GM21825 (cell line): ENCODE data around the gene INHBE.
"Not testable (repeated sequence)": the region's sequence is repeated elsewhere in the genome, so short reads cannot be mapped to it uniquely, and the experiment has no call there.

Experiments
- ATAC-seq: cut with Tn5 transposase; IDR thresholded peaks from one replicate; pipeline ENCODE4 v1.9.1; 2021; ENCODE audit warnings: mild to moderate bottlenecking, moderate library complexity; ENCODE audit not compliant: unreplicated experiment

Gene INHBE

GRCh38 chr12:57475271-57476161, 20.4 kb downstream of the INHBE start:
- no peak for ATAC-seq

- peak; percentile 31 for ATAC-seq
Measured at GRCh38 chr12:57476162-57476992, 21.3 kb downstream of the INHBE start.

- ATAC-seq: no peak
Measured at GRCh38 chr12:57476993-57477709, 22.0 kb downstream of the INHBE start.

GRCh38 chr12:57477710-57478681, 22.9 kb downstream of the INHBE start:
- peak; percentile 33 for ATAC-seq

GRCh38 chr12:57479043-57479375, 23.9 kb downstream of the INHBE start:
- no peak for ATAC-seq

GRCh38 chr12:57479376-57480115, 24.4 kb downstream of the INHBE start, which contains the start of gene ARHGAP9:
Gene ARHGAP9 (minus strand): TSS chr12:57479866. CDS start chr12:57479406, 460 bp downstream.
- no peak for ATAC-seq

DNA sequence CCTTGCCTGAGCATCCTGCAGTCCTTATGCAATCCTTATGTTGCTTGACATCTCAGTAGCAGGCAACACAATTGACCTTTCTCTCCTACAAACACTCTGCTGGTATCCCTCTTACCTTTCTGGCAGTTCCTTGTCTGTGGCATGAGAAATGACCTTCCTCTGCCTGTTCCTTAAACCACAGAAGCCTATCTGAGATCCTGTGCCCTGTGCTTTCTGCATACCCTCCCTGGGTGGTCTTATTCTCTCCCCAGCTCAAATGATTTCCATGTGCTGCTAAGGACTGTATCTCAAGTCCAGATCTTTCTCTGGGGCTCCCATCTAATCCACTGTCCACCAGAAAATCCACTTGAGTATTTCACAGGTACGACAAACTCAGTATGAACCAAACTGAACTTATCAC, 26.6 kb downstream of the INHBE start:
- no peak for ATAC-seq

- no peak for ATAC-seq
Measured at GRCh38 chr12:57483466-57483865, 28.4 kb downstream of the INHBE start.

DNA sequence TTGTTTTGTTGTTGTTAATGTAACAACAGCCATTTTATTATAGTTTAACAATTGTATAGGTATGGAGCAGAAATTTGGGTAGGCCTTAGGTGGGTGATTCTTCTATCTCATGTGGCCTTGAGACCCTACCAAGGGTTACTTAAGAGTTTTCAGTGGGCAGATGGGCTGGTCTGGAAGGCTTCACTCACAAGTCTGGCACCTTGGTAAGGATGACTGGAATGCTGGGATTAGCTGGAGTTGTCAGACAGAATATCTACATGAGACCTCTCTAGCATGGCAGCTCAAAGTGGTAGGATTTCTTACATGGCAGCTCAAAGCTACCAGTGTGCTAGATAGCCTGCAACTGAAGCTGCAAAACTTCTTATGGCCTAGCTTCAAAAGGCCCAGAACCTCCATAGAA, 30.6 kb downstream of the INHBE start:
- ATAC-seq: no peak

GRCh38 chr12:57487055-57487596, 32.0 kb downstream of the INHBE start:
- no peak for ATAC-seq

DNA sequence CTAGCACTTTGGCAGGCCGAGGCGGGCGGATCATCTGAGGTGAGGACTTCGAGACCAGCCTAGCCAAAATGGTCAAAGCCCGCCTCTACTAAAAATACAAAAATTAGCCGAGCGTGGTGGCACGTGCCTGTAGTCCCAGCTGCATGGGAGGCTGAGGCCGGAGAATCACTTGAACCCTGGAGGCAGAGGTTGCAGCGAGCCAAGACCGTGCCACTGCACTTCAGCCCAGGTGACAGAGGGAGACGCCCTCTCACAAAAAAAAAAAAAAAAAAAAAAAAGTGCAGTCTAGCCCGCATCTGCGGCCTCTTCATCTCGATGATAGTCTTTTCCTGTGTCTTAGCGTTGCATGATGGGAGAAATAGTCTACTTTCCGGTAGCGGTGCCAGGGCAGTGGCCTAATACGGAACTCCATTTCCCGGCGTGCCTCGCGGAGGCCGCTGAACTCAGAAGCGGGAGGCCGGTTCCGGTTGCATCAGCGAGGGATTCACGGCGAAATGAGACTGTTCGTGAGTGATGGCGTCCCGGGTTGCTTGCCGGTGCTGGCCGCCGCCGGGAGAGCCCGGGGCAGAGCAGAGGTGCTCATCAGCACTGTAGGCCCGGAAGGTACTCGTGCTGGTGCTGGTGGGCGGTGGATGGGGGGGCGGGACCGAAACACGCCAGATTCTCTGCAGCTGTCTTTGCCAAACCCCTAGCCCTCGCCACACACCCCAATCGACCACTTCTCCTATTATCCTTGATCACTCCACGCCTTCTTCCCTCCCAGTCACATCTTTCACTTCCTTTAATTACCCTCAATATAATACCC, 32.7 kb downstream of the INHBE start, which contains the start of gene MARS1:
TSS of gene MARS1 (plus strand) at position 472 of the 805 bp plus-strand sequence. CDS start at position 495, 23 bp downstream.
- peak; percentile 96 for ATAC-seq

DNA sequence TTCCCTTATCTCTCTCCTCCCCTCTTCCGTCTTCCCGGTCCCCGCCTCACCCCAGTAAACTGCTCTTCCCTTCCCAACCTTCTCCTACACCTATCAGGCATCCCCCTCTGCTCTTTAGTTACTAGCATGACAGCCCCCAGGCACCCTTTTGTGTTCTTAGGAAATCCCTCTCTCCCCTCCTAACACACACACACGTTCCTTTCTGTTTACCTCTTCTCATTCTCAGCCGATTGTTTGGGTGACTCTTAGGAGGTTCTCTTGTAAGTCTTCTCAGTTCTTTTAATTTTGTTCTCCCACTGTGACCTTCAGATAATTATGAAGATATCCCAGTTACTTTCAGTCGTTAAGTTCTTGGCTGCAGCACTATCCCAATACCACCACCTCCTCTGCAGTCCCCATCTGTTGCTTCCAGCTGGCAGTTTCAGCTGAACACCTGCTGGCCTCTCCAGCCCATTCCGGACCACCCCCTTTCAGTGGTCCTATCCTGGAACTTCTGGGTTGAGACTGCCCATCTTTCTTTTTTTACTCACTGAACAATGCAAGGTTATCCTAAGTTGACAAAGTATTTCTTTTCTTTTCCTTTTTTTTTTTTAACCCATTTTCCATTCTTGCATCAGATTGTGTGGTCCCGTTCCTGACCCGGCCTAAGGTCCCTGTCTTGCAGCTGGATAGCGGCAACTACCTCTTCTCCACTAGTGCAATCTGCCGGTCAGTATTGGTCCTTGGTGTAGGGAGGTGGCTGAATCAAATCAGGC, 33.5 kb downstream of the INHBE start:
- no peak for ATAC-seq

DNA sequence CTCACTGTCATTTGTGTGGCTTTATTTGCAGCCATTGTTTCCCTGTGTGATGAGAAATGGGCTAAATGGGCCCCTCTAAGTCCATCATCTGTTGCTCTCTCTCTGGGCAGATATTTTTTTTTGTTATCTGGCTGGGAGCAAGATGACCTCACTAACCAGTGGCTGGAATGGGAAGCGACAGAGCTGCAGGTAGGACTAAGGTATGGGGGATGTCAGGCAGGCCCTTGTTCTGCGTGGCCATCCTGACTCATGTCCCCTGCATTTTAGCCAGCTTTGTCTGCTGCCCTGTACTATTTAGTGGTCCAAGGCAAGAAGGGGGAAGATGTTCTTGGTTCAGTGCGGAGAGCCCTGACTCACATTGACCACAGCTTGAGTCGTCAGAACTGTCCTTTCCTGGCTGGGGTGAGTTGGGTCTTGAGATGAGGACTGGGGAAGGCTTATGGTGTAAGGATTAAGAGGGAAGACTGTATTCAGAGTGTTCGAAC, 34.1 kb downstream of the INHBE start:
- no peak for ATAC-seq

DNA sequence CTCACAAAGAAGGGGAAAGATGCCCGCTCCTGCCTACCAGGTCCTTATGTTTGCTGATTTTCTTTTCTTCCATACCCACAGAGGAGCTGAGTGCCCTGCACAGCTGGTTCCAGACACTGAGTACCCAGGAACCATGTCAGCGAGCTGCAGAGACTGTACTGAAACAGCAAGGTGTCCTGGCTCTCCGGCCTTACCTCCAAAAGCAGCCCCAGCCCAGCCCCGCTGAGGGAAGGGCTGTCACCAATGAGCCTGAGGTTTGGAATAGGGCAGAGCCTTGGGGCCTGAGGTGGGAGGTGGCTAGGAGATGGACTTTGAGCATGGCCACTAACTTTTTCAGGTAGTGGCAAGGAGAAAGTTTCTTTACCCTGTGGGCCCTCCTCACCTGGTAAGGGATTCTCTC, 35.0 kb downstream of the INHBE start:
- ATAC-seq: no peak

GRCh38 chr12:57491393-57492280, 36.5 kb downstream of the INHBE start:
- no peak for ATAC-seq

GRCh38 chr12:57495051-57495701, 40.1 kb downstream of the INHBE start:
- not testable (repeated sequence) for ATAC-seq
